Measurements from ENCODE around the gene EIF1.
A peak's percentile ranks its signal among the peaks of the same experiment; 100 is the strongest.
"Not testable (repeated sequence)": the region's sequence is repeated elsewhere in the genome, so short reads cannot be mapped to it uniquely, and the experiment has no call there.

The EIF1 gene

GRCh38 chr17:41656249-41657023 lies 32.2 kb upstream of the EIF1 start:
- no peak for DNase-seq

GRCh38 chr17:41657176-41657754 lies 31.4 kb upstream of the EIF1 start:
- DNase-seq = no peak

- no peak for DNase-seq
These were observed 30.7 kb upstream of the EIF1 start for GRCh38 chr17:41657936-41658335.

GRCh38 chr17:41658846-41659245 lies 29.8 kb upstream of the EIF1 start:
- no peak for DNase-seq

- DNase-seq = no peak
These were observed 29.1 kb upstream of the EIF1 start for GRCh38 chr17:41659427-41660212.

GRCh38 chr17:41660221-41660711 lies 28.4 kb upstream of the EIF1 start:
- DNase-seq = no peak

- DNase-seq = no peak
These were observed 25.1 kb upstream of the EIF1 start for GRCh38 chr17:41663451-41664171.

GRCh38 chr17:41664172-41664457 lies 24.6 kb upstream of the EIF1 start:
- DNase-seq = no peak

- no peak for DNase-seq
These were observed 23.8 kb upstream of the EIF1 start for GRCh38 chr17:41664587-41665565.

- peak; percentile 92 for DNase-seq
These were observed 23.0 kb upstream of the EIF1 start for GRCh38 chr17:41665566-41666236.

GRCh38 chr17:41666237-41666641 lies 22.4 kb upstream of the EIF1 start:
- DNase-seq = peak; percentile 92

GRCh38 chr17:41666708-41667279 lies 21.9 kb upstream of the EIF1 start:
- peak; percentile 91 for DNase-seq

GRCh38 chr17:41667280-41668041 lies 21.2 kb upstream of the EIF1 start:
- no peak for DNase-seq

- DNase-seq = no peak
These were observed 16.5 kb upstream of the EIF1 start for GRCh38 chr17:41672153-41672552.

- DNase-seq = not testable (repeated sequence)
These were observed 13.3 kb upstream of the EIF1 start for GRCh38 chr17:41675157-41676057.

GRCh38 chr17:41676058-41676419 lies 12.6 kb upstream of the EIF1 start:
- no peak for DNase-seq

GRCh38 chr17:41678411-41678906 lies 10.2 kb upstream of the EIF1 start:
- no peak for DNase-seq

GRCh38 chr17:41678907-41679739 lies 9.6 kb upstream of the EIF1 start:
- peak; percentile 87 for DNase-seq
